H9 (cell line): ENCODE results near the gene FAM72B. TPM values are rescaled to one million over a fixed set of nuclear protein-coding genes. Genes with fewer than 3 reads are reported as not detected.
A peak's percentile ranks its signal among the peaks of the same experiment; 100 is the strongest.
"Not testable (repeated sequence)": the region's sequence is repeated elsewhere in the genome, so short reads cannot be mapped to it uniquely, and the experiment has no call there.

ENCODE experiments used
- DNase-seq: peaks from one replicate; pipeline ENCODE4 v3.0.0-alpha.2; 2017
- H2AFZ ChIP-seq: one replicate; pipeline ENCODE4 v1.6.1; 2013; ENCODE audit warnings: mild to moderate bottlenecking, low read length, control low read depth, moderate library complexity
- H2AK5ac ChIP-seq: 2 replicates; pipeline ENCODE4 v1.6.1; 2013; ENCODE audit warnings: low read length, control low read depth, mixed read lengths; ENCODE audit not compliant: insufficient read length
- H2BK120ac ChIP-seq: one replicate; pipeline ENCODE4 v1.6.1; 2013; ENCODE audit warnings: low read depth, mild to moderate bottlenecking, low read length, control low read depth, inconsistent platforms; ENCODE audit not compliant: poor library complexity, severe bottlenecking
- H2BK12ac ChIP-seq: 2 replicates; pipeline ENCODE4 v1.6.1; 2013; ENCODE audit warnings: low read length, control low read depth, mixed read lengths, low read depth; ENCODE audit not compliant: insufficient read length
- H2BK15ac ChIP-seq: 2 replicates; pipeline ENCODE4 v1.6.1; 2013; ENCODE audit warnings: low read depth, low read length, control low read depth
- H2BK20ac ChIP-seq: one replicate; pipeline ENCODE4 v1.6.1; 2013; ENCODE audit warnings: low read depth, mild to moderate bottlenecking, low read length, control low read depth, inconsistent platforms; ENCODE audit not compliant: poor library complexity, severe bottlenecking
- H2BK5ac ChIP-seq: 2 replicates; pipeline ENCODE4 v1.6.1; 2013; ENCODE audit warnings: low read length, control low read depth, mixed read lengths; ENCODE audit not compliant: insufficient read length
- H3K14ac ChIP-seq: 2 replicates; pipeline ENCODE4 v1.6.1; 2013; ENCODE audit warnings: low read length, control low read depth; ENCODE audit not compliant: insufficient read depth
- H3K18ac ChIP-seq: 2 replicates; pipeline ENCODE4 v1.6.1; 2013; ENCODE audit warnings: low read depth, mild to moderate bottlenecking, mixed read lengths, low read length, control low read depth; ENCODE audit not compliant: insufficient read length
- H3K23ac ChIP-seq: 2 replicates; pipeline ENCODE4 v1.6.1; 2013; ENCODE audit warnings: low read length, control low read depth, mixed read lengths, low read depth; ENCODE audit not compliant: insufficient read length
- H3K23me2 ChIP-seq: 2 replicates; pipeline ENCODE4 v1.6.1; 2013; ENCODE audit warnings: low read depth, mild to moderate bottlenecking, mixed read lengths, low read length, control low read depth; ENCODE audit not compliant: insufficient read length, poor library complexity, severe bottlenecking
- H3K27ac ChIP-seq: 2 replicates; pipeline ENCODE4 v1.5.1; 2013; ENCODE audit warnings: low read length, control low read depth, mixed read lengths, low read depth; ENCODE audit not compliant: insufficient read length
- H3K27me3 ChIP-seq: 2 replicates; pipeline ENCODE4 v1.6.1; 2013; ENCODE audit warnings: low read length, control low read depth, inconsistent platforms; ENCODE audit not compliant: insufficient read depth
- H3K4ac ChIP-seq: 2 replicates; pipeline ENCODE4 v1.6.1; 2013; ENCODE audit warnings: low read depth, mild to moderate bottlenecking, control low read depth, inconsistent platforms, low read length, moderate library complexity
- H3K4me1 ChIP-seq: 2 replicates; pipeline ENCODE4 v1.6.1; 2013; ENCODE audit warnings: low read length, control low read depth, inconsistent platforms; ENCODE audit not compliant: insufficient read depth
- H3K4me2 ChIP-seq: 2 replicates; pipeline ENCODE4 v1.6.1; 2013; ENCODE audit warnings: low read length, control low read depth, mixed read lengths; ENCODE audit not compliant: insufficient read length, insufficient read depth
- H3K56ac ChIP-seq: 2 replicates; pipeline ENCODE4 v1.6.1; 2013; ENCODE audit warnings: low read depth, mild to moderate bottlenecking, mixed read lengths, low read length, control low read depth; ENCODE audit not compliant: insufficient read length
- H3K79me1 ChIP-seq: 2 replicates; pipeline ENCODE4 v1.6.1; 2013; ENCODE audit warnings: low read depth, mild to moderate bottlenecking, moderate library complexity, low read length, control low read depth, inconsistent platforms; ENCODE audit not compliant: insufficient read depth, poor library complexity, severe bottlenecking
- H3K79me2 ChIP-seq: 2 replicates; pipeline ENCODE4 v1.6.1; 2013; ENCODE audit warnings: low read length, control low read depth, inconsistent platforms; ENCODE audit not compliant: insufficient read depth
- H3K9ac ChIP-seq: 2 replicates; pipeline ENCODE4 v1.6.1; 2013; ENCODE audit warnings: low read length, control low read depth, mixed read lengths; ENCODE audit not compliant: insufficient read length; ENCODE audit errors: extremely low read depth
- H3K9me3 ChIP-seq: one replicate; pipeline ENCODE4 v1.6.1; 2013; ENCODE audit warnings: low read depth, low read length, inconsistent platforms; ENCODE audit not compliant: control insufficient read depth
- H3T11ph ChIP-seq: one replicate; pipeline ENCODE4 v1.6.1; 2013; ENCODE audit warnings: mild to moderate bottlenecking, low read length, control low read depth, inconsistent platforms
- H4K20me1 ChIP-seq: one replicate; pipeline ENCODE4 v1.6.1; 2013; ENCODE audit not compliant: control insufficient read depth, insufficient read length, insufficient read depth
- H4K5ac ChIP-seq: 2 replicates; pipeline ENCODE4 v1.6.1; 2013; ENCODE audit warnings: low read depth, mild to moderate bottlenecking, mixed read lengths, low read length, control low read depth; ENCODE audit not compliant: insufficient read length
- H4K8ac ChIP-seq: replicated peaks from 2 replicates; pipeline ENCODE4 v1.6.1; 2013; ENCODE audit warnings: low read length, control low read depth, mixed read lengths, low read depth; ENCODE audit not compliant: insufficient read length
- H4K91ac ChIP-seq: 2 replicates; pipeline ENCODE4 v1.6.1; 2013; ENCODE audit warnings: low read depth, mild to moderate bottlenecking, moderate library complexity, mixed read lengths, low read length, control low read depth; ENCODE audit not compliant: insufficient read length
- H3K27ac Mint-ChIP-seq, 3 experiments: 2 replicates in 2 of 3; 3 replicates in 1 of 3; pipeline ENCODE4 v1.8.0; 2020 to 2021; ENCODE audit warnings: mixed read lengths in 3 of 3, mild to moderate bottlenecking in 1 of 3, moderate library complexity in 1 of 3
- H3K27me3 Mint-ChIP-seq: 2 replicates; pipeline ENCODE4 v1.8.0; 2021; ENCODE audit warnings: low read depth, mild to moderate bottlenecking, moderate library complexity, mixed read lengths
- H3K36me3 Mint-ChIP-seq, 3 experiments: 2 replicates in 2 of 3; 3 replicates in 1 of 3; pipeline ENCODE4 v1.8.0; 2020 to 2021; ENCODE audit warnings: low read depth in 3 of 3, mixed read lengths in 3 of 3; ENCODE audit not compliant: insufficient read depth in 1 of 3
- H3K4me1 Mint-ChIP-seq, 2 experiments: 2 replicates each; pipeline ENCODE4 v1.8.0; 2020; ENCODE audit warnings: mixed read lengths in 2 of 2
- H3K4me3 Mint-ChIP-seq, 2 experiments: 2 replicates in 1 of 2; 3 replicates in 1 of 2; pipeline ENCODE4 v1.8.0; 2020 to 2021; ENCODE audit warnings: mild to moderate bottlenecking in 2 of 2, mixed read lengths in 2 of 2, moderate library complexity in 1 of 2
- H3K9me3 Mint-ChIP-seq, 2 experiments: 2 replicates in 1 of 2; 3 replicates in 1 of 2; pipeline ENCODE4 v1.8.0; 2020; ENCODE audit warnings: mild to moderate bottlenecking in 2 of 2, mixed read lengths in 2 of 2, moderate library complexity in 1 of 2
- WGBS: extraction: QIAGEN DNeasy Blood & Tissue Kit; methylation state at CpG from one replicate; pipeline ENCODE4 v1.1.7; 2013; ENCODE audit warnings: missing lambda C conversion rate, low lambda C conversion rate, mixed read lengths; ENCODE audit not compliant: insufficient read length; ENCODE audit errors: extremely low coverage; 5-methylcytosine and 5-hydroxymethylcytosine counted together
- total RNA-seq: library from RNA; stranded (reverse); gene quantifications from 2 replicates; pipeline ENCODE4 v1.2.1, GENCODE V29; 2021

FAM72B gene
- total RNA-seq, 1 experiment from 2014 or later = 8.5 TPM

GRCh38 chr1:121187914-121188313 is 3.8 kb upstream of the FAM72B start:
- H2BK12ac ChIP-seq, H4K5ac ChIP-seq, H3K4me1 Mint-ChIP-seq, H3K79me1 ChIP-seq, H3K27ac ChIP-seq, H2BK20ac ChIP-seq, H3K23me2 ChIP-seq, DNase-seq, H2BK15ac ChIP-seq, H4K8ac ChIP-seq, H3K9ac ChIP-seq, H3K23ac ChIP-seq, H4K20me1 ChIP-seq, H3K4me1 ChIP-seq, H2AFZ ChIP-seq, H2BK120ac ChIP-seq, H3K56ac ChIP-seq, H3K4ac ChIP-seq, H3K14ac ChIP-seq, H3K79me2 ChIP-seq, H3K27ac Mint-ChIP-seq, H3K36me3 Mint-ChIP-seq, H3T11ph ChIP-seq, H3K4me2 ChIP-seq, H3K9me3 ChIP-seq, H4K91ac ChIP-seq, H3K9me3 Mint-ChIP-seq, H3K27me3 ChIP-seq, H3K18ac ChIP-seq, H2AK5ac ChIP-seq, H3K27me3 Mint-ChIP-seq, H2BK5ac ChIP-seq: not testable (repeated sequence)
- no CpG with 5 or more reads among the region's 5 CpGs for WGBS
- peak overlapping the region in 1 of 2 experiments; percentile 58; a peak in 1 of 5 replicates for H3K4me3 Mint-ChIP-seq

GRCh38 chr1:121186191-121186590 is 2.1 kb upstream of the FAM72B start:
- H3K14ac ChIP-seq, H2BK120ac ChIP-seq, H3K36me3 Mint-ChIP-seq, H3K9ac ChIP-seq, H2BK20ac ChIP-seq, H2BK12ac ChIP-seq, H3K23ac ChIP-seq, H3K27ac ChIP-seq, DNase-seq, H2BK15ac ChIP-seq, H3K4ac ChIP-seq, H4K91ac ChIP-seq, H2BK5ac ChIP-seq, H3K4me1 ChIP-seq, H3K4me2 ChIP-seq, H3K27me3 ChIP-seq, H3K27me3 Mint-ChIP-seq, H2AK5ac ChIP-seq, H3T11ph ChIP-seq, H3K56ac ChIP-seq, H3K79me1 ChIP-seq, H3K4me1 Mint-ChIP-seq, H3K9me3 ChIP-seq, H3K27ac Mint-ChIP-seq, H3K18ac ChIP-seq, H4K8ac ChIP-seq, H4K20me1 ChIP-seq, H3K4me3 Mint-ChIP-seq, H3K79me2 ChIP-seq, H2AFZ ChIP-seq, H3K9me3 Mint-ChIP-seq, H4K5ac ChIP-seq, H3K23me2 ChIP-seq: not testable (repeated sequence)
- WGBS = no CpG with 5 or more reads among the region's 20 CpGs
